ENCODE data around the gene SLC9A5. TPM values are rescaled to one million over a fixed set of nuclear protein-coding genes. Genes with fewer than 3 reads are reported as not detected.

SLC9A5 gene
- total and polyA plus RNA-seq, 2 donors (not counting 3 experiments of a cell fraction or from before 2014, with no cell fraction given) = 2.7 to 2.8 TPM

- peaks cover 52% of the 10 kb centered on the region for H3K4me1 ChIP-seq (ENCODE audit: control insufficient read depth, extremely low read depth, insufficient read depth, low read length)
- BruUV-seq (replicated peaks) = no TSS peak
- H3K9me3 ChIP-seq (replicated peaks; ENCODE audit: control insufficient read depth, insufficient read depth, low read length) = no peaks in the 10 kb centered on the region
- H3K36me3 ChIP-seq (ENCODE audit: control insufficient read depth in 2 of 2, extremely low read depth in 1 of 2, insufficient read depth in 2 of 2, low read length in 2 of 2) = peaks cover 5 to 35% of the 10 kb centered on the region in 2 experiments
- intact Hi-C loops (cut with micrococcal nuclease) = no loop called here
- peak overlapping the region; percentile 85 for H3K27ac ChIP-seq (ENCODE audit: insufficient read depth, low read depth, low read length)
- POLR2A ChIA-PET = no interaction called here
- no peak overlapping the region for H2AFZ ChIP-seq (ENCODE audit: low read depth, low read length)
- peak; percentile 78 for FAIRE-seq
- dilution Hi-C loops (cut with MboI; ENCODE audit: extremely low pct_ligation_motif_present, low sequenced_read_pairs) = no loop called here
- CTCF ChIA-PET = interaction anchor here (1.0 to 1.5 kb wide), 4 partner anchors 9 to 158 kb away, joined by 3 to 5 read pairs (median 3); no protein-coding TSS in a partner anchor
- H3K79me2 ChIP-seq (ENCODE audit: control insufficient read depth, insufficient read depth, low read length) = peaks cover 46% of the 10 kb centered on the region
- no peak overlapping the region for H3K4me3 ChIP-seq (replicated peaks in 1 of 3; ENCODE audit: insufficient read depth in 1 of 3, low read depth in 1 of 3, low read length in 3 of 3)
- no peaks in the 10 kb centered on the region for H3K9me1 ChIP-seq (replicated peaks; ENCODE audit: control insufficient read depth, extremely low read depth, insufficient read depth, low read length)
- peak overlapping the region; percentile 7 for H3K4me2 ChIP-seq (ENCODE audit: insufficient read depth, low read length)
- peak; percentile 36 for DNase-seq (ENCODE audit: low read depth, low spot score)
- no peaks in the 10 kb centered on the region for H3K27me3 ChIP-seq (ENCODE audit: control insufficient read depth in 2 of 2, insufficient read depth in 2 of 2, low read length in 2 of 2)
- H4K20me1 ChIP-seq (replicated peaks; ENCODE audit: control insufficient read depth, extremely low read depth, insufficient read depth, low read length) = no peaks in the 10 kb centered on the region
- peak overlapping the region; percentile 44 for H3K9ac ChIP-seq (replicated peaks; ENCODE audit: extremely low read depth, insufficient read depth, low read length)
- TF ChIP-seq EZH2 (IDR thresholded peaks at IDR 0.05; ENCODE audit: borderline replicate concordance, low read depth, low read length, severe bottlenecking) (no peak), MYC (IDR thresholded peaks at IDR 0.05; ENCODE audit: low read depth, low read length) (no peak), CTCF (IDR thresholded peaks at IDR 0.05; ENCODE audit: extremely low read depth in 1 of 2, insufficient read depth in 1 of 2, low read depth in 1 of 2, low read length in 2 of 2) (no peak), POLR2AphosphoS5 (IDR thresholded peaks at IDR 0.05; ENCODE audit: insufficient read depth, low read depth, low read length) (no peak), FOS (IDR thresholded peaks at IDR 0.05; ENCODE audit: borderline replicate concordance, insufficient read depth, low read length) (no peak), MAX (IDR thresholded peaks at IDR 0.05; ENCODE audit: insufficient read depth, insufficient read length) (no peak), POLR2A (IDR thresholded peaks at IDR 0.05; ENCODE audit: low read depth, low read length) (no peak), JUN (IDR thresholded peaks at IDR 0.05; ENCODE audit: borderline replicate concordance, insufficient read depth, insufficient read length, low read depth) (no peak), GATA2 (IDR thresholded peaks at IDR 0.05; ENCODE audit: insufficient read depth, insufficient read length, low read depth, low read length) (no peak)
Observed at GRCh38 chr16:67241008-67241900, 7.5 kb upstream of the SLC9A5 start.

Measured in endothelial cell of umbilical vein (primary cell).